ENCODE data around the gene DGKD. TPM values are rescaled to one million over a fixed set of nuclear protein-coding genes. Genes with fewer than 3 reads are reported as not detected.

The DGKD gene
- total and polyA plus RNA-seq, 2 donors (not counting 1 experiment from before 2014, with no cell fraction given), result 224 to 396 TPM

DNA sequence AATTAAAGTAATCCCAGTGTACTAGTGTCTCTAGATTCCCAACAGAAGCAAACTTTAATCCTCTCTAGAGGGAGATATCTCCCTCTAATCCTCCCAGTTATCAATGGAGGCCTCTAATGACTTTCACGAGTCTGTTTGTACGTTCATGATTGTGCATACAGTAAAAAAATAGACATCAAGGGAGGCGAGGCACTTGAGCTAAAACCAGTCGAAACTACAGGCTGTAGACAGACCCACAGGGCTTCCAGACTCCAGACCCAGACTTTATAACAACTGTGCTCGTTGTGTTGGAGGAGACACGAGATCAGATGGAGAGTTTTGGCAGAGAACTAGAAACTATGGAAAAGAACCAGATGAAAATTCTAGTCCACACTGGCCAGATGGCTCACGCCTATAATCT, 7.0 kb downstream of the DGKD start:
- no peak overlapping the region for H3K9ac ChIP-seq (ENCODE audit: low read length)
- no peak overlapping the region for H3K4me2 ChIP-seq (replicated peaks; ENCODE audit: low read depth, low read length, poor library complexity, severe bottlenecking)
- TF ChIP-seq, protein P1, sequence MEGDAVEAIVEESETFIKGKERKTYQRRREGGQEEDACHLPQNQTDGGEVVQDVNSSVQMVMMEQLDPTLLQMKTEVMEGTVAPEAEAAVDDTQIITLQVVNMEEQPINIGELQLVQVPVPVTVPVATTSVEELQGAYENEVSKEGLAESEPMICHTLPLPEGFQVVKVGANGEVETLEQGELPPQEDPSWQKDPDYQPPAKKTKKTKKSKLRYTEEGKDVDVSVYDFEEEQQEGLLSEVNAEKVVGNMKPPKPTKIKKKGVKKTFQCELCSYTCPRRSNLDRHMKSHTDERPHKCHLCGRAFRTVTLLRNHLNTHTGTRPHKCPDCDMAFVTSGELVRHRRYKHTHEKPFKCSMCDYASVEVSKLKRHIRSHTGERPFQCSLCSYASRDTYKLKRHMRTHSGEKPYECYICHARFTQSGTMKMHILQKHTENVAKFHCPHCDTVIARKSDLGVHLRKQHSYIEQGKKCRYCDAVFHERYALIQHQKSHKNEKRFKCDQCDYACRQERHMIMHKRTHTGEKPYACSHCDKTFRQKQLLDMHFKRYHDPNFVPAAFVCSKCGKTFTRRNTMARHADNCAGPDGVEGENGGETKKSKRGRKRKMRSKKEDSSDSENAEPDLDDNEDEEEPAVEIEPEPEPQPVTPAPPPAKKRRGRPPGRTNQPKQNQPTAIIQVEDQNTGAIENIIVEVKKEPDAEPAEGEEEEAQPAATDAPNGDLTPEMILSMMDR (IDR thresholded peaks at IDR 0.05), result no peak
- no peak for TF ChIP-seq EZH2 (IDR thresholded peaks at IDR 0.05; ENCODE audit: borderline replicate concordance, insufficient read depth, low read depth, low read length, poor library complexity, severe bottlenecking)
- peak overlapping the region in 1 of 2 donors; percentile 16 for H3K27ac ChIP-seq (ENCODE audit: low read length in 2 of 2)
- H3K27ac Mint-ChIP-seq, result peak overlapping the region; percentile 44
- H2AFZ ChIP-seq (ENCODE audit: insufficient read depth, low read depth, low read length, poor library complexity, severe bottlenecking), result no peak overlapping the region
- peaks cover 63 to 64% of the 10 kb centered on the region in 2 donors for H3K4me1 ChIP-seq (ENCODE audit: control insufficient read depth in 2 of 2, insufficient read depth in 2 of 2, low read length in 2 of 2)
- peaks cover 11% of the 10 kb centered on the region for H3K9me3 Mint-ChIP-seq (ENCODE audit: insufficient read depth)
- 100% methylated on average over 3 of the region's 7 CpGs for WGBS (ENCODE audit: insufficient coverage)
- H3K4me1 Mint-ChIP-seq, result peaks cover 77% of the 10 kb centered on the region
- CTCF ChIA-PET, result interaction anchor here (0.6 kb wide), 1 partner anchor 31 kb away, joined by 3 read pairs; no protein-coding TSS in a partner anchor
- peaks cover 100% of the 10 kb centered on the region for H3K79me2 ChIP-seq (ENCODE audit: control insufficient read depth, insufficient read depth, low read length)
- ATAC-seq (ENCODE audit: low read depth), result no peak
- H3K9me3 ChIP-seq (ENCODE audit: control extremely low read depth in 1 of 3, control insufficient read depth in 2 of 3, insufficient read depth in 1 of 3, low read length in 2 of 3), result peaks cover 6 to 15% (median 15%) of the 10 kb centered on the region in 3 donors
- H3K27me3 ChIP-seq (replicated peaks in 1 of 4; ENCODE audit: control extremely low read depth in 1 of 4, control insufficient read depth in 3 of 4, insufficient read depth in 4 of 4, low read length in 3 of 4), result no peaks in the 10 kb centered on the region
- peaks cover 14 to 20% of the 10 kb centered on the region in 2 experiments for H3K36me3 ChIP-seq (replicated peaks in 1 of 2; ENCODE audit: control extremely low read depth in 1 of 2, control insufficient read depth in 1 of 2, extremely low read depth in 1 of 2, insufficient read depth in 2 of 2, low read length in 1 of 2)
- no peak overlapping the region for H3K4me3 ChIP-seq (ENCODE audit: control extremely low read depth in 1 of 5, extremely low read depth in 1 of 5, insufficient read depth in 1 of 5, low read depth in 2 of 5, low read length in 4 of 5)
- no peak for DNase-seq
- POLR2A ChIA-PET, result no interaction called here
- H4K20me1 ChIP-seq (ENCODE audit: control insufficient read depth, insufficient read depth, low read length, poor library complexity, severe bottlenecking), result peaks cover under 1% of the 10 kb centered on the region
- no peaks in the 10 kb centered on the region for H3K27me3 Mint-ChIP-seq
- H3K4me3 Mint-ChIP-seq, result peak overlapping the region; percentile 40
- intact Hi-C loops (cut with micrococcal nuclease), result no loop called here

DNA sequence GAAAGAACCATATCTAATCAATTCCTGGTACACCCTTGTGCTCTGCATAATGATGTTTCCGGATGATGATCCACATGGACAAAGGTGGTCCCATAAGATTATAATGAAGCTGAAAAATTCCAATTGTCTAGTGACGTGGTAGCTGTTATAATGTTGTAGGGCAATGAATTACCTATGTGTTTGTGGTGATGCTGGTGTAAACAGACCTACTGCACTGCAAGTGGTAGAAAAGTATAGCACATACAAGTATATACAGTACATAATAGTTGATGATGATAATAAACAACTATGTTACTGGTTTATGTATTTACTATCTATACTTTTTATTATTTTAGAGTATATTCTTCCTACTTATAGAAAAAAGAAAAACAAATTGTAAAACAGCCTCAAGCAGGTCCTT, 8.4 kb downstream of the DGKD start:
- TF ChIP-seq EZH2 (IDR thresholded peaks at IDR 0.05; ENCODE audit: borderline replicate concordance, insufficient read depth, low read depth, low read length, poor library complexity, severe bottlenecking), result no peak
- TF ChIP-seq, protein P1 (IDR thresholded peaks at IDR 0.05), result no peak
- Histone ChIP-seq H3K9me3 (ENCODE audit: control extremely low read depth in 1 of 3, control insufficient read depth in 2 of 3, insufficient read depth in 1 of 3, low read length in 2 of 3) (peaks cover 6 to 15% (median 15%) of the 10 kb centered on the region in 3 donors), H4K20me1 (ENCODE audit: control insufficient read depth, insufficient read depth, low read length, poor library complexity, severe bottlenecking) (peaks cover 11% of the 10 kb centered on the region), H3K79me2 (ENCODE audit: control insufficient read depth, insufficient read depth, low read length) (peaks cover 100% of the 10 kb centered on the region), H2AFZ (ENCODE audit: insufficient read depth, low read depth, low read length, poor library complexity, severe bottlenecking) (no peak overlapping the region), H3K27me3 (replicated peaks in 1 of 4; ENCODE audit: control extremely low read depth in 1 of 4, control insufficient read depth in 3 of 4, insufficient read depth in 4 of 4, low read length in 3 of 4) (no peaks in the 10 kb centered on the region), H3K4me2 (replicated peaks; ENCODE audit: low read depth, low read length, poor library complexity, severe bottlenecking) (no peak overlapping the region), H3K4me3 (ENCODE audit: control extremely low read depth in 1 of 5, extremely low read depth in 1 of 5, insufficient read depth in 1 of 5, low read depth in 2 of 5, low read length in 4 of 5) (no peak overlapping the region), H3K4me1 (ENCODE audit: control insufficient read depth in 2 of 2, insufficient read depth in 2 of 2, low read length in 2 of 2) (peaks cover 52 to 62% of the 10 kb centered on the region in 2 donors), H3K27ac (ENCODE audit: low read length in 2 of 2) (no peak overlapping the region), H3K36me3 (replicated peaks in 1 of 2; ENCODE audit: control extremely low read depth in 1 of 2, control insufficient read depth in 1 of 2, extremely low read depth in 1 of 2, insufficient read depth in 2 of 2, low read length in 1 of 2) (peaks cover 14 to 20% of the 10 kb centered on the region in 2 experiments), H3K9ac (ENCODE audit: low read length) (no peak overlapping the region)
- intact Hi-C loops (cut with micrococcal nuclease), result no loop called here
- H3K27ac Mint-ChIP-seq, result no peak overlapping the region
- H3K27me3 Mint-ChIP-seq, result no peaks in the 10 kb centered on the region
- no peak for ATAC-seq (ENCODE audit: low read depth)
- ChIA-PET CTCF (interaction anchor here (1.2 to 1.3 kb wide), 2 partner anchors 26 to 31 kb away, joined by 3 to 4 read pairs; no protein-coding TSS in a partner anchor), POLR2A (no interaction called here)
- H3K9me3 Mint-ChIP-seq (ENCODE audit: insufficient read depth), result peaks cover 11% of the 10 kb centered on the region
- peaks cover 73% of the 10 kb centered on the region for H3K4me1 Mint-ChIP-seq
- no peak overlapping the region for H3K4me3 Mint-ChIP-seq
- DNase-seq, result no peak
- no CpG with 5 or more reads among the region's 2 CpGs for WGBS (ENCODE audit: insufficient coverage)
